HFFc6 (cell line): ENCODE data around the gene PPM1D. TPM values are rescaled to one million over a fixed set of nuclear protein-coding genes. Genes with fewer than 3 reads are reported as not detected.

ENCODE experiments used
- DNase-seq: peaks from one replicate; pipeline ENCODE4 v3.0.0-alpha.2; 2018
- H3K27ac Mint-ChIP-seq: 2 replicates; pipeline ENCODE4 v1.8.0; 2020; ENCODE audit warnings: mild to moderate bottlenecking, mixed read lengths
- H3K27me3 Mint-ChIP-seq: 2 replicates; pipeline ENCODE4 v1.8.0; 2021; ENCODE audit warnings: mild to moderate bottlenecking, moderate library complexity, mixed read lengths; ENCODE audit not compliant: insufficient read depth
- H3K36me3 Mint-ChIP-seq: 2 replicates; pipeline ENCODE4 v1.8.0; 2021; ENCODE audit warnings: low read depth, mixed read lengths
- H3K4me1 Mint-ChIP-seq: 2 replicates; pipeline ENCODE4 v1.8.0; 2020; ENCODE audit warnings: low read depth, mixed read lengths
- H3K4me3 Mint-ChIP-seq: 2 replicates; pipeline ENCODE4 v1.8.0; 2020; ENCODE audit warnings: mild to moderate bottlenecking, moderate library complexity, mixed read lengths
- H3K9me3 Mint-ChIP-seq: 2 replicates; pipeline ENCODE4 v1.8.0; 2020; ENCODE audit warnings: mild to moderate bottlenecking, mixed read lengths
- CTCF ChIP-seq: fragments of 200-600 bp; sonication (generic); IDR thresholded peaks from 2 replicates; pipeline ENCODE4 v1.5.0; 2021; ENCODE audit warnings: antibody characterized with exemption, mild to moderate bottlenecking
- total RNA-seq, 6 experiments: library from RNA; stranded (reverse); fragmentation: NEBNext Ultra II Directional; extraction: Animal tissue kit (Norgen Biotek cat#: 25700); gene quantifications; 2 replicates in 1 of 6; 3 replicates in 5 of 6; pipeline ENCODE4 v1.2.3, GENCODE V29; 2021

Gene PPM1D
- total RNA-seq, 6 experiments from 2014 or later, result 13.3 to 14.2 (median 13.5) TPM

- DNase-seq, result peak; percentile 62
- Mint-ChIP-seq H3K9me3 (no peaks in the 10 kb centered on the region), H3K4me3 (peak overlapping the region; percentile 55), H3K4me1 (peaks cover 53% of the 10 kb centered on the region), H3K36me3 (no peaks in the 10 kb centered on the region), H3K27me3 (no peaks in the 10 kb centered on the region; the same call in 1 of the 2 replicates), H3K27ac (peak overlapping the region; percentile 80)
- TF ChIP-seq CTCF, result peak; percentile 40
These were observed 26.5 kb upstream of the PPM1D start for GRCh38 chr17:60573236-60574051.

GRCh38 chr17:60577147-60577915 lies 22.7 kb upstream of the PPM1D start:
- H3K4me3 Mint-ChIP-seq, result peak overlapping the region; percentile 92
- H3K4me1 Mint-ChIP-seq, result peaks cover 34% of the 10 kb centered on the region
- peaks cover 3% of the 10 kb centered on the region for H3K27me3 Mint-ChIP-seq
- H3K9me3 Mint-ChIP-seq, result no peaks in the 10 kb centered on the region
- no peak for TF ChIP-seq CTCF
- peak overlapping the region; percentile 80 for H3K27ac Mint-ChIP-seq
- H3K36me3 Mint-ChIP-seq, result no peaks in the 10 kb centered on the region
- DNase-seq, result peak; percentile 7

- no peak for TF ChIP-seq CTCF
- Mint-ChIP-seq H3K27ac (no peak overlapping the region), H3K36me3 (no peaks in the 10 kb centered on the region), H3K9me3 (no peaks in the 10 kb centered on the region), H3K27me3 (peaks cover 7% of the 10 kb centered on the region), H3K4me3 (no peak overlapping the region), H3K4me1 (peaks cover 17% of the 10 kb centered on the region)
- DNase-seq, result peak; percentile 28
These were observed 20.9 kb upstream of the PPM1D start for GRCh38 chr17:60579090-60579489.

- Mint-ChIP-seq H3K27ac (no peak overlapping the region), H3K4me1 (peaks cover 16% of the 10 kb centered on the region), H3K9me3 (no peaks in the 10 kb centered on the region), H3K4me3 (no peak overlapping the region), H3K27me3 (peaks cover 7% of the 10 kb centered on the region), H3K36me3 (no peaks in the 10 kb centered on the region)
- TF ChIP-seq CTCF, result no peak
- DNase-seq, result no peak
These were observed 20.4 kb upstream of the PPM1D start for GRCh38 chr17:60579551-60579950.

GRCh38 chr17:60583008-60583407 lies 17.0 kb upstream of the PPM1D start:
- peaks cover 7% of the 10 kb centered on the region; the same call in 1 of the 2 replicates for H3K27me3 Mint-ChIP-seq
- no peaks in the 10 kb centered on the region for H3K9me3 Mint-ChIP-seq
- TF ChIP-seq CTCF, result no peak
- no peaks in the 10 kb centered on the region for H3K36me3 Mint-ChIP-seq
- DNase-seq, result no peak
- H3K4me1 Mint-ChIP-seq, result peaks cover 6% of the 10 kb centered on the region; the same call in 1 of the 2 replicates
- H3K27ac Mint-ChIP-seq, result no peak overlapping the region
- no peak overlapping the region for H3K4me3 Mint-ChIP-seq
